ENCODE measurements around the gene SIPA1.

Gene SIPA1

DNA sequence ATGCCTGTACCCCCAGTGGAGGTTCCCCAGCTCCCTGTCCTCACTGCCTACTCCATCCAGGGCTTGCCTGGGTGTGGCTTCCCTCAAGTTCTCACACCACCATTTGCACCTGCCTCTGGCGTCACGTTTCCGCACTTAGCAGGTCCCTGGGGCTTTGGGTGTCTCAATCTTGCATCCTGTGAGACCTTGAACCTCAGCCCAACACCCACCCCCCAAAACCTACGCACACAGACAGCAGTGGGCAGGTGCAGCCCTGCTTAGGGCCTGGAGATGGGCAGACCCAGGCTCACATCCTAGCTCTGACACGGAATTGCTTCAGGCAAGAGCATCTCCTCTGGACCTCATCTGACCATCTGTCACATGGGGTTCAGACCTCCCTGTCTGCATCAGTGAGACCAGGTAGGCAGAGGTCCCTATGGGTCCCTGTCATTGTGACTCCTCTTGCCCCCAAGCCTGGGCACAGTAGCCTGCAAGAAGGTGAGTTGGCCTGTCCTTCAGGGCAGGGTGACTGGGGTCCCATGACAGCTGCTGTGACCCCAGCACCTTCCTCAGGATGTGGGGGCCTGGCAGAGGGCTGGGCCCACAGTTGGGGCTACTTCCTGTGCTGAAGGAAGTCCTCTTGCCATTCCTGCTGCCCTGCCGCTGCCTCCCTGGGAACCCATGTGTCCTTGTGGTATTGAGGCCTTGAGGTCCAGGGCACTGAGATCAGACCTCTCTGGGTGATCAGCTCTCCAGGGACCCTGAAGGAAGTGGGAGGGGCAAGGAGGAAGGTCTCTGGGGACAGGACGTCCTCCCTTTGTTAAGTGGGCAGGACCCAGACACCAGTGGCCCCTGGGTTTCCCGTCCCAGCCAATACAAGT is 2.0 kb downstream of the SIPA1 start:
- DNase-seq (ENCODE audit: low read depth), result no peak
- TF ChIP-seq, protein P1, sequence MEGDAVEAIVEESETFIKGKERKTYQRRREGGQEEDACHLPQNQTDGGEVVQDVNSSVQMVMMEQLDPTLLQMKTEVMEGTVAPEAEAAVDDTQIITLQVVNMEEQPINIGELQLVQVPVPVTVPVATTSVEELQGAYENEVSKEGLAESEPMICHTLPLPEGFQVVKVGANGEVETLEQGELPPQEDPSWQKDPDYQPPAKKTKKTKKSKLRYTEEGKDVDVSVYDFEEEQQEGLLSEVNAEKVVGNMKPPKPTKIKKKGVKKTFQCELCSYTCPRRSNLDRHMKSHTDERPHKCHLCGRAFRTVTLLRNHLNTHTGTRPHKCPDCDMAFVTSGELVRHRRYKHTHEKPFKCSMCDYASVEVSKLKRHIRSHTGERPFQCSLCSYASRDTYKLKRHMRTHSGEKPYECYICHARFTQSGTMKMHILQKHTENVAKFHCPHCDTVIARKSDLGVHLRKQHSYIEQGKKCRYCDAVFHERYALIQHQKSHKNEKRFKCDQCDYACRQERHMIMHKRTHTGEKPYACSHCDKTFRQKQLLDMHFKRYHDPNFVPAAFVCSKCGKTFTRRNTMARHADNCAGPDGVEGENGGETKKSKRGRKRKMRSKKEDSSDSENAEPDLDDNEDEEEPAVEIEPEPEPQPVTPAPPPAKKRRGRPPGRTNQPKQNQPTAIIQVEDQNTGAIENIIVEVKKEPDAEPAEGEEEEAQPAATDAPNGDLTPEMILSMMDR (conservative IDR thresholded peaks at IDR 0.05; ENCODE audit: control insufficient read depth, insufficient read depth, low read depth, low read length), result no peak
- no peak overlapping the region for H3K4me3 ChIP-seq (ENCODE audit: control insufficient read depth, low read depth, low read length)

DNA sequence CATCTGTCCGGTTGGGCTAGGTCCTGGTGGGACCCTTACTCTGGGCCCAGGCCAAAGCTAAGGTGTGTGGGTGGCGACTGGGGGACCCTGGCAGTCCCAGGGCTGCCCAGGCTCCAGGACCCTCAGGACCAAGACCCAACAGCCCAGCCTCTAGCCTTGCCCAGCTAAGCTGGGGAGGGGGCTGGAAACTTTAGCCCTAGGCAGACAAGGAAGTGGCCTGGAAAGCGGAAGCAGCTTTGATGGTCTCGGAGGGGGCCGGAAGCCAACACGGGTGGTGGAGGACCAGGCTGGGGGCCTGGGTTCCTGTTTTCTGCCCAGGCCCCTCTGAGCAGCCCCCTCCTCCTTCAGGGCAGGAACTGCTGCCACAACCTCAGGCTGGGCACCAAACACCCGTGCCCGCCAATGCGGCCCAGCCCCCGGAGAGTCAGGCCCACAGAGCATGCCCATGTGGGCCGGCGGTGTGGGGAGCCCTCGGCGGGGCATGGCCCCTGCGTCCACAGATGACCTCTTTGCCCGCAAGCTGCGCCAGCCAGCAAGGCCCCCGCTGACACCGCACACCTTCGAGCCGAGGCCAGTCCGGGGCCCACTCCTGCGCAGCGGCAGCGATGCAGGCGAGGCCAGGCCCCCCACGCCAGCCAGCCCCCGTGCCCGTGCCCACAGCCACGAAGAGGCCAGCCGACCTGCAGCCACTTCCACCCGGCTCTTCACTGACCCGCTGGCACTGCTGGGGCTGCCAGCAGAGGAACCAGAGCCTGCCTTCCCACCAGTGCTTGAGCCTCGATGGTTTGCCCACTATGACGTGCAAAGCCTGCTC is 2.8 kb downstream of the SIPA1 start:
- DNase-seq (ENCODE audit: low read depth), result no peak
- no peak overlapping the region for H3K4me3 ChIP-seq (ENCODE audit: control insufficient read depth, low read depth, low read length)
- TF ChIP-seq, protein P1 (conservative IDR thresholded peaks at IDR 0.05; ENCODE audit: control insufficient read depth, insufficient read depth, low read depth, low read length), result no peak

DNA sequence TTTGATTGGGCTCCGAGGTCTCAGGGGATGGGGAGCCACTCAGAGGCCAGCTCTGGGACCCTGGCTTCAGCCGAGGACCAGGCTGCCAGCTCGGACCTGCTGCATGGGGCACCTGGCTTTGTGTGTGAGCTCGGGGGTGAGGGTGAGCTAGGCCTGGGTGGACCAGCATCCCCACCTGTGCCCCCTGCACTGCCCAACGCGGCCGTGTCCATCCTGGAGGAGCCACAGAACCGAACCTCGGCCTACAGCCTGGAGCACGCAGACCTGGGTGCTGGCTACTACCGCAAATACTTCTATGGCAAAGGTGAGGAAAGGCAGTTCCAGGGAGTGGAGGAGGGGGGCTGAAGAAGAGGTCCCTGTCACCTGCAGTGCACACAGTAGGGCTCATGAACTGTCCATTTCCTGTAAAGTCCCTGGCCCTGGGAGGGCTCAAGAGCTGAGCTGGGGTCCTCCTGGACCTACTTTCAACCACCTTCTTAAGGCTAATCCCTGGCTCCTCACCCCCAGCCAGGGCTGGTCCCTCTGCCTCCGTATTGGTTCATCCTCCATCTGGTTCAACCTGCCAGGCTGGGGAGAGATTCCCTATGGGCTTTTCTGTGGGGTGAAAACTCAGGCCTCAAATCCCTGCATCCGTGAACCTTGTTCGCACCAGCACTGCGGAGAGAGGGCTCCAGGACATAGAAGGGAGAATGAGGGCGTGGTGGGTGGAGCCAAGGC is 3.6 kb downstream of the SIPA1 start:
- TF ChIP-seq, protein P1 (conservative IDR thresholded peaks at IDR 0.05; ENCODE audit: control insufficient read depth, insufficient read depth, low read depth, low read length), result no peak
- H3K4me3 ChIP-seq (ENCODE audit: control insufficient read depth, low read depth, low read length), result no peak overlapping the region
- DNase-seq (ENCODE audit: low read depth), result no peak

DNA sequence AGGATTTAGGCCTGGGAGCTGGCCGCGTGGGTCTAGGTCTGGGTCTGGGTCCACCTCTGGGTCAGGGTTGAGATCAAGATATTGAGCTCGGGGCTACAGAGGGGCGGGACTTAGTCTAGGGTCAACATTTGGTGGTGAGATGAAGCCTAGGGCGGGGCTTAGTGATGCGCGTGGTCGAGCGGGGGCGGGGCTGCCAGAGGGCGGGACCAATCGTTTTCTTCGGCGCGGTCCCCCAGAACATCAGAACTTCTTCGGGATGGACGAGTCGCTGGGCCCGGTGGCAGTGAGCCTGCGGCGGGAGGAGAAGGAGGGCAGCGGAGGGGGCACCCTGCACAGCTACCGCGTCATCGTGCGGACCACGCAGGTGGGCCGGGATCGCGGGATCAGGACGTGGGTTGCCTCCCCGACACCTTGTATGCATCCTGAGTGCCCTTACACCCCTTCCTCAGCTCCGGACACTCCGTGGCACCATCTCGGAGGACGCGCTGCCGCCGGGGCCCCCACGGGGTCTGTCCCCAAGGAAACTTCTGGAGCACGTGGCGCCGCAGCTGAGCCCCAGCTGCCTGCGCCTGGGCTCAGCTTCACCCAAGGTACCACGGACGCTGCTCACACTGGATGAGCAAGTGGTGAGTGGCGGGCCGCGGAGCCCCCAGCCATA is 4.2 kb downstream of the SIPA1 start:
- no peak overlapping the region for H3K4me3 ChIP-seq (ENCODE audit: control insufficient read depth, low read depth, low read length)
- TF ChIP-seq, protein P1 (conservative IDR thresholded peaks at IDR 0.05; ENCODE audit: control insufficient read depth, insufficient read depth, low read depth, low read length), result no peak
- no peak for DNase-seq (ENCODE audit: low read depth)

DNA sequence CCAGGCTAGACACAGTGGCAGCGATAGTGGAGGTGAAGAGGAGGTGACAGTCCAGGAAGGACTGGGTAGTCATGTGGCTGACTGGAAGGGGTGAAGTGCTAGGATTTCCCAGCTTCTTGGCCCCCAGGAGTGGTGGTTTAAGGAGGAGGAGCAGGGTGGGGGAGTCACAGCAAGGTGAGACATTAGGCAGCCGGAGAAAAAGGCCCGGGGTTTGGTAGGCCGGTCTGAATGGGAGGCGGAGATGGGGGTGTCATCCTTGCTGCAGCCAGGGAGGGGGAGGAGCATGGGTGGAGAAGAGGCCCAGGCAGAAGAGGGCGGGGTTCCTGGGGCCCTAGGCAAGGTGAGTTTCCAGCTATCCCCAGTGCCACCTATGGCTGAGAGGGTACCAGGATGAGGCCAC is 6.1 kb downstream of the SIPA1 start:
- H3K4me3 ChIP-seq (ENCODE audit: control insufficient read depth, low read depth, low read length), result no peak overlapping the region
- TF ChIP-seq, protein P1 (conservative IDR thresholded peaks at IDR 0.05; ENCODE audit: control insufficient read depth, insufficient read depth, low read depth, low read length), result no peak
- DNase-seq (ENCODE audit: low read depth), result no peak

DNA sequence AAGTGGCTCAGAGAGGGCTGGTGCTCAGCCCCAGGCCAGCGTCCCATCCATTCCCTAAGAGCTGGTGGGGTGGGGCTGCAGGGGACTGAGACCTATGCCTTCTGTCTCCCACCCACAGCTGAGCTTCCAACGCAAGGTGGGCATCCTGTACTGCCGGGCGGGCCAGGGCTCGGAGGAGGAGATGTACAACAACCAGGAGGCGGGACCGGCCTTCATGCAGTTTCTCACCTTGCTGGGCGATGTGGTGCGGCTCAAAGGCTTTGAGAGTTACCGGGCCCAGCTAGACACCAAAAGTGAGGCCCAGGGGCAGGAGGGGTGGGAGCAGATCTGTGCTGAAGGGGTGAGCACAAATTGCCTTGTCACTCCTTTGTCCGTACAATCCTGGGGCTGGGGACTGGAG is 6.9 kb downstream of the SIPA1 start:
- DNase-seq (ENCODE audit: low read depth), result no peak
- H3K4me3 ChIP-seq (ENCODE audit: control insufficient read depth, low read depth, low read length), result no peak overlapping the region
- TF ChIP-seq, protein P1 (conservative IDR thresholded peaks at IDR 0.05; ENCODE audit: control insufficient read depth, insufficient read depth, low read depth, low read length), result no peak

All from fibroblast of mammary gland (primary cell).